Ovary (tissue), 9 donors: ENCODE data around the gene PPP1R13L. TPM values are rescaled to one million over a fixed set of nuclear protein-coding genes. Genes with fewer than 3 reads are reported as not detected.

ENCODE experiments used
- DNase-seq, 5 donors: peaks; one replicate each; pipeline ENCODE4 v3.0.0-alpha.2; 2019 to 2020
- H3K27ac ChIP-seq, 2 donors: fragments of 200-600 bp; one replicate each; pipeline versions ENCODE4 v1.5.1 to v1.8.0; 2019 to 2022
- H3K27me3 ChIP-seq: fragments of 200-600 bp; one replicate; pipeline ENCODE4 v1.8.0; 2022
- H3K36me3 ChIP-seq: fragments of 200-600 bp; sonication (generic); one replicate; pipeline ENCODE4 v1.5.1; 2019
- H3K4me1 ChIP-seq: one replicate; pipeline ENCODE4 v1.8.1; 2013; ENCODE audit warnings: mild to moderate bottlenecking, moderate library complexity; ENCODE audit not compliant: insufficient read depth
- H3K4me3 ChIP-seq: fragments of 200-600 bp; sonication (generic); one replicate; pipeline ENCODE4 v1.5.1; 2017
- H3K9me3 ChIP-seq, 2 donors: fragments of 200-600 bp in 1 of 2; sonication (generic) in 1 of 2; one replicate each; pipeline versions ENCODE4 v1.5.1 to v1.8.1; 2013 to 2019; ENCODE audit warnings: mild to moderate bottlenecking in 1 of 2, moderate library complexity in 1 of 2
- CTCF ChIP-seq, 3 donors: fragments of 450-650 bp in 2 of 3; fragments of 200-600 bp in 1 of 3; IDR thresholded peaks; one replicate each; pipeline versions ENCODE4 v1.5.1 to v1.8.0; 2016 to 2022; ENCODE audit warnings: antibody characterized with exemption in 3 of 3, mild to moderate bottlenecking in 1 of 3
- EP300 ChIP-seq: sonication (generic); formaldehyde crosslinking; IDR thresholded peaks from one replicate; pipeline ENCODE4 v1.6.1; 2017; ENCODE audit warnings: antibody characterized with exemption
- POLR2A ChIP-seq: fragments of 450-650 bp; IDR thresholded peaks from one replicate; pipeline ENCODE4 v1.6.1; 2017; ENCODE audit warnings: antibody characterized with exemption, mild to moderate bottlenecking, moderate library complexity
- WGBS, 3 donors: extraction: QIAGEN DNeasy Blood & Tissue Kit in 1 of 3; methylation state at CpG; one replicate each; pipeline versions ENCODE4 v1.1.5 to v1.1.7; 2013 to 2017; 5-methylcytosine and 5-hydroxymethylcytosine counted together
- intact Hi-C, 4 donors: fragments of 100-400 bp; cut with DNase I; formaldehyde crosslinking; loops; one replicate each; pipeline versions ENCODE4 v1.11.0 to v1.15.1; 2022 to 2023
- polyA plus RNA-seq, 2 donors: library from polyadenylated mRNA; stranded (reverse); fragments of 200-250 nt in 1 of 2; fragments of 350-450 nt in 1 of 2; fragmentation: Illumina TruSeq in 1 of 2; extraction: RNeasy Lipid Tissue Mini Kit (QIAGEN cat#74804) in 1 of 2; gene quantifications; one replicate each; pipeline ENCODE4 v1.2.3, GENCODE V29; 2013 to 2014
- total RNA-seq, 7 donors: library from RNA; depleted of rRNA in 2 of 7; stranded (reverse); fragments of >200 nt in 2 of 7; fragmentation: NEBNext Ultra II Directional in 3 of 7; extraction: Animal tissue kit (Norgen Biotek cat#: 25700) in 3 of 7; gene quantifications; one replicate each; pipeline versions ENCODE4 v1.1.0 to v1.2.4, GENCODE V29; 2016 to 2023
- donor health status: DM: no; HTN: no; CAD: no; lungs with moderate emphysema.
- donor health status: DM: no; HTN: no; CAD: no.
- donor health status: Bipolar disorder and iron deficiency.
- donor health status: DM: yes; HTN: yes; CAD: no.
- donor health status: DM: no; HTN: no; CAD: no.
- donor health status: DM: yes; HTN: yes; CAD: no.

PPP1R13L gene
- total and polyA plus RNA-seq, 9 donors = 6.8 to 29.1 (median 13.3) TPM

- H3K27me3 ChIP-seq = no peaks in the 10 kb centered on the region
- peak overlapping the region; percentile 48 for H3K4me3 ChIP-seq
- H3K9me3 ChIP-seq = no peaks in the 10 kb centered on the region
- TF ChIP-seq POLR2A (peak; percentile 4), CTCF (IDR thresholded peaks at IDR 0.05) (no peak), EP300 (no peak)
- no peaks in the 10 kb centered on the region for H3K36me3 ChIP-seq
- intact Hi-C loops = no loop called here
- DNase-seq = peak; percentile 84 to 90 (median 88)
- peak overlapping the region; percentile 78 to 81 for H3K27ac ChIP-seq
- H3K4me1 ChIP-seq = peaks cover 3% of the 10 kb centered on the region
- 0% methylated on average over 47 to 48 of the region's 48 CpGs for WGBS, 3 donors
These were observed 761 bp upstream of the PPP1R13L start for GRCh38 chr19:45405435-45406225.

GRCh38 chr19:45403781-45404556, 900 bp downstream of the PPP1R13L start:
- no peaks in the 10 kb centered on the region for H3K36me3 ChIP-seq
- peak in 3 of 5 donors; percentile 52 to 63 (median 60) for DNase-seq
- no peak for TF ChIP-seq CTCF (IDR thresholded peaks at IDR 0.05)
- TF ChIP-seq EP300 = no peak
- no peak for TF ChIP-seq POLR2A
- WGBS, 3 donors = 17 to 25% (median 21%) methylated on average over 25 of the region's 25 CpGs
- no peaks in the 10 kb centered on the region for H3K9me3 ChIP-seq
- no peak overlapping the region for H3K27ac ChIP-seq
- peaks cover 3% of the 10 kb centered on the region for H3K4me1 ChIP-seq
- intact Hi-C loops = no loop called here
- peak overlapping the region; percentile 48 for H3K4me3 ChIP-seq
- H3K27me3 ChIP-seq = no peaks in the 10 kb centered on the region

- Histone ChIP-seq H3K27me3 (no peaks in the 10 kb centered on the region), H3K4me1 (peaks cover 5% of the 10 kb centered on the region), H3K9me3 (no peaks in the 10 kb centered on the region), H3K4me3 (no peak overlapping the region), H3K36me3 (no peaks in the 10 kb centered on the region), H3K27ac (no peak overlapping the region)
- 50 to 65% (median 58%) methylated on average over 4 of the region's 4 CpGs for WGBS, 3 donors
- intact Hi-C loops = no loop called here
- no peak for DNase-seq
- TF ChIP-seq POLR2A = no peak
- no peak for TF ChIP-seq EP300
- no peak for TF ChIP-seq CTCF (IDR thresholded peaks at IDR 0.05)
These were observed 1.6 kb downstream of the PPP1R13L start for GRCh38 chr19:45403272-45403671.

- WGBS, 3 donors = 29 to 31% (median 30%) methylated on average over 33 to 40 of the region's 40 CpGs
- intact Hi-C loops = no loop called here
- TF ChIP-seq EP300 (no peak), POLR2A (no peak), CTCF (IDR thresholded peaks at IDR 0.05) (no peak)
- Histone ChIP-seq H3K9me3 (no peaks in the 10 kb centered on the region), H3K36me3 (no peaks in the 10 kb centered on the region), H3K4me1 (peaks cover 9% of the 10 kb centered on the region), H3K27ac (no peak overlapping the region), H3K4me3 (no peak overlapping the region), H3K27me3 (no peaks in the 10 kb centered on the region)
- peak in 1 of 5 donors; percentile 49 for DNase-seq
These were observed 2.4 kb downstream of the PPP1R13L start for GRCh38 chr19:45402298-45403061.
